ENCODE data around the gene VPS26C. TPM values are rescaled to one million over a fixed set of nuclear protein-coding genes. Genes with fewer than 3 reads are reported as not detected.

The VPS26C gene
- total and polyA plus RNA-seq, 2 of the 13 experiments (the other 11 are each of a cell fraction or from before 2014, with no cell fraction given) = 30.3 to 39.7 TPM

- TF ChIP-seq ZBTB2 (CRISPR knock-in tag; IDR thresholded peaks at IDR 0.05; ENCODE audit: low read depth) = no peak; the same call in 1 of the 2 replicates
- TF ChIP-seq ZNF432 (CRISPR knock-in tag; IDR thresholded peaks at IDR 0.05; ENCODE audit: borderline replicate concordance) = no peak
- TF ChIP-seq MXD3 (CRISPR knock-in tag; IDR thresholded peaks at IDR 0.05) = no peak; the same call in 1 of the 2 replicates
- TF ChIP-seq ASH2L (IDR thresholded peaks at IDR 0.05; ENCODE audit: insufficient read length, low read depth, low read length) = peak; percentile 86
- TF ChIP-seq ETV5 (CRISPR knock-in tag; IDR thresholded peaks at IDR 0.05; ENCODE audit: borderline replicate concordance) = peak; percentile 90
- TF ChIP-seq ZNF124 (CRISPR knock-in tag; IDR thresholded peaks at IDR 0.05) = no peak
- TF ChIP-seq ATAD3A (CRISPR knock-in tag; IDR thresholded peaks at IDR 0.05) = no peak
- TF ChIP-seq ZNF44 (CRISPR knock-in tag; IDR thresholded peaks at IDR 0.05) = peak; percentile 82
- no peak for TF ChIP-seq ZNF383 (CRISPR knock-in tag; IDR thresholded peaks at IDR 0.05; ENCODE audit: borderline replicate concordance)
- TF ChIP-seq, protein P1, sequence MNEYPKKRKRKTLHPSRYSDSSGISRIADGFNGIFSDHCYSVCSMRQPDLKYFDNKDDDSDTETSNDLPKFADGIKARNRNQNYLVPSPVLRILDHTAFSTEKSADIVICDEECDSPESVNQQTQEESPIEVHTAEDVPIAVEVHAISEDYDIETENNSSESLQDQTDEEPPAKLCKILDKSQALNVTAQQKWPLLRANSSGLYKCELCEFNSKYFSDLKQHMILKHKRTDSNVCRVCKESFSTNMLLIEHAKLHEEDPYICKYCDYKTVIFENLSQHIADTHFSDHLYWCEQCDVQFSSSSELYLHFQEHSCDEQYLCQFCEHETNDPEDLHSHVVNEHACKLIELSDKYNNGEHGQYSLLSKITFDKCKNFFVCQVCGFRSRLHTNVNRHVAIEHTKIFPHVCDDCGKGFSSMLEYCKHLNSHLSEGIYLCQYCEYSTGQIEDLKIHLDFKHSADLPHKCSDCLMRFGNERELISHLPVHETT (CRISPR knock-in tag; conservative IDR thresholded peaks at IDR 0.05) = peak; percentile 59; the same call in 1 of the 2 replicates
- TF ChIP-seq ZNF567 (CRISPR knock-in tag; IDR thresholded peaks at IDR 0.05; ENCODE audit: borderline replicate concordance) = no peak
- no peak for TF ChIP-seq ZNF549 (CRISPR knock-in tag; IDR thresholded peaks at IDR 0.05)
- TF ChIP-seq, protein P2, sequence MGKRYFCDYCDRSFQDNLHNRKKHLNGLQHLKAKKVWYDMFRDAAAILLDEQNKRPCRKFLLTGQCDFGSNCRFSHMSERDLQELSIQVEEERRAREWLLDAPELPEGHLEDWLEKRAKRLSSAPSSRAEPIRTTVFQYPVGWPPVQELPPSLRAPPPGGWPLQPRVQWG (CRISPR knock-in tag; IDR thresholded peaks at IDR 0.05; ENCODE audit: borderline replicate concordance, low read depth) = no peak
- peak; percentile 79 for TF ChIP-seq MTA1 (CRISPR knock-in tag; IDR thresholded peaks at IDR 0.05; ENCODE audit: borderline replicate concordance)
- TF ChIP-seq NFE2L1 (CRISPR knock-in tag; IDR thresholded peaks at IDR 0.05; ENCODE audit: borderline replicate concordance) = no peak
- no peak; the same call in 1 of the 2 replicates for TF ChIP-seq ZNF367 (CRISPR knock-in tag; IDR thresholded peaks at IDR 0.05; ENCODE audit: borderline replicate concordance)
- no peak for TF ChIP-seq HNRNPUL1 (IDR thresholded peaks at IDR 0.05; ENCODE audit: low read depth, low read length)
- no peak for TF ChIP-seq ATF1 (CRISPR knock-in tag; IDR thresholded peaks at IDR 0.05)
- TF ChIP-seq ZNF296 (CRISPR knock-in tag; conservative IDR thresholded peaks at IDR 0.05) = no peak
- peak; percentile 66; the same call in 1 of the 2 replicates for TF ChIP-seq THAP9 (CRISPR knock-in tag; IDR thresholded peaks at IDR 0.05; ENCODE audit: borderline replicate concordance)
- no peak for TF ChIP-seq TSC22D2 (CRISPR knock-in tag; IDR thresholded peaks at IDR 0.05; ENCODE audit: borderline replicate concordance)
Measured at GRCh38 chr21:37220981-37221664, 46.0 kb downstream of the VPS26C start (continued).

All from HepG2 (cell line).